GM18520 (cell line): ENCODE data around the gene IREB2.

Experiments used
- ATAC-seq: cut with Tn5 transposase; IDR thresholded peaks from one replicate; pipeline ENCODE4 v1.9.1; 2021; ENCODE audit not compliant: unreplicated experiment

The IREB2 gene

DNA sequence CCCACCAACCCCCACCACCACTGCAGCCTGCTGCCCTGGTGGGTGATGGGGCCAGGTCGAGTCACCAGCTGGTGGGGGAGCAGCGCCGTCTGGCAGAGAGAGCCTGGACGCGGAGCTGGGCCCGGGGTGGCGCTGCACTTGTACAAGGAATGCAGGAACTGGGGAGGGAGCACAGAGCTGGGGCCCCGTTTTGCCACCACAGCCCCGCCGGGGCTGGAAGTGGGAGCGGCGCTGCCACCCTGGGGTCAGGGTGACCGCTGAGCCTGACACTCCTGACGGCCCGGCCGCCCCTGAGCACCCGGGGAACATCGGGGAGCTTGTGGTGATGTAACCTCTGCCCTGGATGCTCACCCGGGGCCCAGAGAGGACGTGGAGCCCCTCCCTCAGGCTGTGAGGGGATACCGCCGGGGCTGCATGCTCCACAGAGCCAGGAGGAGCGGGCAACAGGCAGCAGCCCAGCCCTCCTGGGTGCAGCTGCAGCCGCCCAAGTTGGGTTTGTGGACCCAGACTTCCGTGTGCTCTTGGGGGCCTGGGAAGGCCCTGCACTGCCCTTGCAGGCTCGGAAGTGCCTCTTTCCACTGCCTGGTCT, 32.6 kb upstream of the IREB2 start:
- ATAC-seq = no peak

DNA sequence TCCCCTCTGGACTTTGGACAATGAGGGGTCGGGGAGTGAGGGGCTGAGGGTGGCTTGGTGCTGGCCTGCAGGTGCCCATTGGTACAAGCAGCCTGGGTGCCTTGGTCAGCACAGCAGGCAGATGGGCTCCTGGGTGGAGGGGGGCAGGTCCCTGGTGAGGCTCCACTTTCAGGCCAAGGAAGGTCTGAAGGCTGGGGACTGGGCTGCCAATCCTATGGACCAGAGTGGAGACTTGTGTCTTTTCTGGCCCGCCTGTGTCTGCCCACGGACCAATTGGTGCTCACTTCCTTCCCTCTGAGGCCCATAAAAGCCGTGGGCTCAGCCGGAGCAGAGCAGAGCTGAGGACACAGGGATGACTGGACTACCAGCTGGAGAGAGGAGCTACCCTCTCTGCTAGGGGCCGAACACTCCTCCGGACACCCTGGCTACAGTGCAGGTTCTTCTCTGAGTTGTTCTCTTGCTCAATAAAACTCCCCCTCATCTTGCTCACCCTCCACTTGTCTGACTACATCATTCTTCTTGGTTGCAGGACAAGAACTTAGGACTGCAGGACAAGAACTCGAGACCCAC, 31.9 kb upstream of the IREB2 start:
- no peak for ATAC-seq

DNA sequence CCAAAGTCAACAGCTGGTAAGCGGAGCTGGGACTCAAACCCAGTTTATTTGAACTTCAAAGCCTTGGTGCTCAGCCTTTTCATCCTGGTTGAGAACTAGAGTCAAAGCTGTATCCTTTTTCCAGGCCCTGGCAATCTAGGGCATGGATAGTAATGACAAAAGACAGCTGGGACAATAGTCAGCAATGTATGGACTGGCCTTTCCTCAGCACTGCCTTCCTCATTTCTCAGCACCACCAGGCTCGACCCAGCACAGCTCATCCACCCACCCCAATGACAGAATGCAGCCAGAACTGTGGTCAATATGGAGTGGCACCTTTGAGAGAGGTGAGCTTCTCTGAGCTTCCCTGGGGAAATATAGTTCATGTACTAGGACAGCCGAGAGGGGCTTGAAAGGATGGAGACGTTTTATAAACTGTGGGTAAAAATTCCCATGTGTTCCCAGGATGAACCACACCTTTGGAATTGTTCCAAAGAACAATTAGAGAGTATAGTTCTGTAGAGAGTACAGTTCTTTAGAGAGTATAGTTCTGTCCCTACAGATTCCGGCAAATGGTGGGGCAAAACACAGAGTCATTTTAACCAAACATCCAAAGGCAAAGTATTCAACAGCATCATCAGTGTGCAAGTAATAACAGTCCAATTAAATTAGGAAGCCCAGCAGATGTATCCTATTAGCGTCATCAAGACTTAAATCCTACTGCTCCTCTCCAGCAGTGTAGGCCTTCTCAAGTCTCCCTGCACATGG, 30.2 kb upstream of the IREB2 start:
- no peak for ATAC-seq

DNA sequence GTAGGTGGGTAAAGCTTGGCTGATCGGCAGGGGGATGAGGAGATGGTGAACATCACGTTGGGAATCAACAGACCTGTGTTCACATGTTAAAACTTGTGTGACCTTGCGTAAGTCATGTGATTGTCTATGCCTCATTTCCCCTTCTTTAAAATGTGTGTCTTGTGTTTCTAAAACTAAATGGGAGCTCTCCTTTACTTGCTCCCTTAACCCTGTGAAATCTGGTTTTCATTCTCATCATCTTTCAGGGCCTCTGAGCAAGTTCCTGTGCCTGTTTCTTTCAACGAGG, 29.7 kb upstream of the IREB2 start:
- no peak for ATAC-seq

DNA sequence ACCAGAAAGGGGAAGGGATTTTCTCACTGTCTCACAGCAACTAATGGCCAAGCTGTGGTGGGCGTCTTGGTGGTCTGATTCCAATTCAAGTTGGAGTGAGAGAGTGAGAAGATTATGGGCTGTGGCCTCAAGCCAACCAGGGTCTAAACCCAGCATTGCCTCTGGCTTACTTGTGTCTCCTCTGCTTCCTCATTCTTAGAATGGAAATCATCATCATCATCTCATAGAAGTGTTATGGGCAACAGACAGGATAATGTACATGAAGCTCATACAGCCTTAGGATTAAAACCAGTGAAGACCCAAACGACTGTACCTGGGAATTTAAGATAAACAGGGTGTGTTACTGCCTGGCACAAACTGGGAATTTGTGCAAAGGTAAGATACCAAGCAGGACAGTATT, 29.1 kb upstream of the IREB2 start:
- ATAC-seq = no peak

DNA sequence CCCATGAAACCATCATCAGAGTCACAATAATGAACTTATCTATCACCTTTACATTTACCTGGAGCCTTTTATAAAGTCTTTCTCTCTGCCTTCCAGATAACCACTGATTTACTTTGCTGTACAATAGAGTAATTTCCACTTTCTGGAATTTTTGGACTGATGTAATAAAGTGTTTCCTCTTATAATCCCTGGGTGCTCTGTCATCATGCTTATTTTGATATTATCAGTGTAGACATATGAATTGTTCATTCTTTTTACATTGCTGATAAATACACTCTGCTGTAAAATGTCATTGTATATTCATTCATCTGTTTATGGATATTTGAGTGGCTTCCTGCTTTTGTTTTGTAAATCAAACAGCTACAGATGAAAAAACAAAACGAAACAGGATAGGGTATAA, 27.0 kb upstream of the IREB2 start:
- no peak for ATAC-seq

DNA sequence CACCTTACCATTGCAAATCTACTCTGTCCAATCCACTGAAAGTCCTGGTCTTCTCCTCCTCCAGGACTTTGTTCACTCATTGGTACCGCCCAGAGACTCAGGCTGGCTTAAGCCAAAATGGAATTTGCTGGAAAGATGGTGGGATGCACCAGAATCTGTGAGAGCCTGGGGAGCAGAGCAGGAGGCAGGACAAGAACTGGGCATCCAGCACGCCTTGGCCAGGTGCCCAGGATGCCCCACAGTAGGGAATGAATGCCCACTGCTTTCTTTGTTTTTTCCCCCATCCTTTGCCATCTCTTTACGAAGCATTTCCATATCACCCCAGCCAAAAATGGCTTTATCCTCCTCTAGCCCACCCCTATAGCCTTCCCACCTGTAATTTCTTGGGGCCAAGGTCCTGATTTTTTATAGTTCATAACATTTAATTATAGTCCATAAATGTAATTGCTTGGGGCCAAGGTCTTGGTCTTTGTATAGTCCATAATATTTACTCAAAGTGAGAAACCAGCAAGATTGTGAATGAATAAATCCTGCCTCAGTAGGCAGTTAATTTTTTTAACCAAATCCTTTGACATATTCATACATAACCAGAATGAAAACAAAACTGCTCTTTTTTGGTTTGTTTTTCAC, 23.3 kb upstream of the IREB2 start:
- ATAC-seq = no peak

DNA sequence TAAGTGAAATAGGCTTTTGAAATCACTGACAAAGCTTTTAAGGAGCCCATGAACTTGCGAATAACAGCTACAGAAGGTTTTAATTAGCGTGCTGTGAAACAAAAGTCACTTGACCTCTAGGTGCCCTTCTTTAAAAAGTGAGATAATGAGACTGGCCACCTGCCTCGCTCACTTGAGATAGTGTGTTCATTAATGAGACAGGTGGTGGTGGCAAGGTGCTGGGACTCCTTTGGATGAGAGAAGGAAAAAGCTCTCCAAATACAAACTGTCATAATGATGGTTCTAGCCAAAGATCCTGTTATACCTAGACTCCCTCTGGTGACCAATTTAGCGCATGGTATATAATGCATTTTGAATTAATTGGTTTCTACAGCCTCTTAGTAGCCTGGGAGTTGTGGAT, 22.7 kb upstream of the IREB2 start:
- ATAC-seq = no peak

DNA sequence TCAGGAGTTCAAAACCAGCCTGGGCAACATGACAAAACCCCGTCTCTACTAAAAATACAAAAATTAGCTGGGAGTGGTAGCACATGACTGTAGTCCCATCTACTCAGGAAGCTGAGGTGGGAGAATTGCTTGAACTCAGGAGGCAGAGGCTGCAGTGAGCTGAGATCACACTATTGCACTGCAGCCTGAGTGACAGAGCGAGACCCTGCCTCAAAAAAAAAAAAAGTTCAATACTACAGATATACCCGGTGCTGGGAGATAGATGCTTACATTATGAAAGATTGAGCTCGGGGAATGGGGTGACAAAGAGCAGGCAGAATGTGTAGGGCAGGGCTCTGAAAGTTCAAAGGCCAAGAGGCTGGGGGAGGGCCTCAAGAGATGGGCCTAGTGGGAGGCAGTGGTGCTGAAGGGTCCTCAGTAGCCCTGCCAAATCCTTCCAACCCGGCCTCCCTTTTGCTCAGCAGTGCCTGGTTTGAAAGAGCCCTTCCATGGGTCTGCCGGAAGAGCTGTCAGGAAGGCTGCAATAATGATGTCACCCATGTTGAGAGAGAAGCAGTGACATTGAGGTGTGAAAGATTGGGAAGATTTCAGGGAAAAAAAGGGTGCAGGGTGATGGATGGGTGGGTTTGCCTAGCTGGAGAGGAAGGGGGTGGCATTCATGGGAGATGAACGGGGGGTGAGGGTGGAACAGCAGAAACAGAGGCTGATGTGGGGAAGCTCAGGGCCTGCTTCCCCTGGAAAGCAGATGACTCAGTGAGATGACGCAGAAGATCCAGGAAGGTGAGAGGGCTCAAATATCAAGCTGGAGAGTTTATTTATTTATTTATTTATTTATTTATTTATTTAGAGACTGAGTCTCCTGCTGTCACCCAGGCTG, 20.0 kb upstream of the IREB2 start:
- ATAC-seq = no peak

DNA sequence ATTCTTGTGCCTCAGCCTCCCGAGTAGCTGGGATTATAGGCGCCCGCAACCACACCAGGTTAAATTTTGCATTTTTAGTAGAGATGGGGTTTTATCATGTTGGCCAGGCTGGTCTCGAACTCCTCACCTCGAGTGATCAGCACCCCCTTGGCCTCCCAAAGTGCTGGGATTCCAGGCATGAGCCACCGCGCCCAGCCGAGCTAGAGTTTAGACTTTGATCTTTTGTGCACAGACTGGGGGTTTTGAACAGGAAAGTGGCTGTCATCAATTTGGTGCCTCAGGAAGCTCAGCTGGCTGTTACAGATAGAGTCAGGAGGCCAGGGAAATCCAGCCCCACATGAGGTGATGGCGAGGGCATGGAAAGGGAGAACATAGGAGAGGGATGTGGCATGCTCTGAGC, 19.3 kb upstream of the IREB2 start:
- no peak for ATAC-seq

DNA sequence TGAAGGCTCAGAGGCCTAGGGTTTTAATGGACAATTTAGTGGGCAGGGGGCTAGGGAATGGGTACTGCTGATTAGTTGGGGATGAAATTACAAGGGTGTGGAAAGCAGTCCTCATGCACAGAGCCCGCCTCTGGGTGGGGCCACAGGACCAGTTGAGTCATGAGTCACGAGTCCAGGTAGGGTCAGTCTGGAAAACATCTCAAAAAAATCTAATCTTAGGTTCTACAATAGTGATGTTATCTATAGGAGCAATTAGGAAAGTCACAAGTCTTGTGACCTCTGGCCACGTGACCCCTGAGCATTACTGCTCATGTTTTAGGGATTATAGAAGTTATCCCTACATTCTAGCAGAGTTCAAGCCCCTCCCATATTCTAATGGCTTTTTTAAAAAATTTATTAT, 18.6 kb upstream of the IREB2 start:
- no peak for ATAC-seq

DNA sequence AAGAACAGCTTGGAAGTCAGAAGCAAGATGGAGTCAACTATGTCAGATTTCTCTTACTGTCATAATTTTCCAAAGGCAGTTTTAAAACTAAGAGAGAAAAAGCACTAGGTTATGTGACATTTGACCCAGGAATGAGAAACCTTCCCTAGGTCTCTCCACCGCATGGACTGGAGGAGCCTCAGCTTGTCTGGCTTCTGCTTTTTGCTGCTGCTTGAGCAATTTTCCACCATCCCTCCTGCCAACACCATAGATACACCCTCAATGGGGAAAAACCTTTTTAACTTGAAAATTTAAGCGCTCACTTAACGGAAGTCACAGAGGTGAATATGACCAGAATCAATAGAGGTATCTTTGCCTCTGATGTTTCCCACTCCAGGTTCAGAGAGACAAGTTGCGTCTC, 17.8 kb upstream of the IREB2 start:
- no peak for ATAC-seq

DNA sequence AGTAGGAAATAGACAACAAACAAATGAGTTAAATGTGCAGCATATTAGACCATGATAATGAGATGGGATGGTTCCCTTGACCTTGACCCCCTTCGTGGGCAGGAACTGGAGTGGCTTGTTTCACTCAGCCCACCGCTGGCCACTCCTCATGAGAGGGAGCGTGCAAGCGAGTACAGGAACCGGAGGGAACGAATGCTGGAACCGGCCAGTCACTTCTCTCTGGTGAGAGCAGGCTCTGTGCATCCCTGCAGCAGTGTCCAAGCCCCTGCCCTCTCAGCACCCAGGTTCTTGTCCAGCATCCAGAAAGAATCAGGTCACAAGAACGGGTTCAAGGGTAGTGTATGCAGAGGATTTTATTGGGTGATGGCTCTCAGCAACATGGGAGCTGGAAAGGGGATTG, 17.2 kb upstream of the IREB2 start:
- ATAC-seq = no peak

DNA sequence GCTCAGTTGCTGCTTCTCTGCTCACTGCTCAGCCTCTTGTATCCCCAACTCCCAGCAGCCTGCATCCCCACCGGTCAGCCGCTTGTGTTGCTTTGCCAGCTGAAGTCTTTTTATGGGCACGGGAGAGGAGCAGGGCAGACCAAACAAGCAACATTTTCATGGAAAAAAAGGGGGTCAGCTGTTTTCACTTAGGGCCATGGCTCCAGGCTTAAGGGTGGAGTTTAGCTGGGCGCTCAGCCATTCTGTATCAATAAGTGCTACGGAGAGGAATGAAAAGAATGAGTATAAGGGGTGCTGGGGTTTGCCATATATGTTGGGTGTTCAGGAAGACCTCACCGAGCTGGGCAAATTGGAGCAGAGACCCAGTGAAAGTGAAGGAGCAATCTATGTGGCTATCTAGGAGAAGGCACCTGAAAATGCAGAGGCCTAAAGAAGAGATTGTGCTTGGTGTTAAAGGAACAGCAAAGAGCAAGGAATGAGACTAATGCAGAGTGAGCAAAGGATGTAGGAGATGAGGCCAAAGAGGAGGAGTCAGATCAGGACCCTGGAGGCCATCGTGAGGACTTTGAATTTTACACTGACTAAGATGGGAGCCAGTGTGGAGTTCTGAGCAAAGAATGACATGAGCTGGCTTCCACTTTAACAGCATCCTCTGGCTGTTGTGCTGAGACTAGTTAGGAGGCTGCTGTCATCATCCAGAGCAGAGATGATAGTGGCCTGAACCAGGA, 16.6 kb upstream of the IREB2 start:
- ATAC-seq = no peak

DNA sequence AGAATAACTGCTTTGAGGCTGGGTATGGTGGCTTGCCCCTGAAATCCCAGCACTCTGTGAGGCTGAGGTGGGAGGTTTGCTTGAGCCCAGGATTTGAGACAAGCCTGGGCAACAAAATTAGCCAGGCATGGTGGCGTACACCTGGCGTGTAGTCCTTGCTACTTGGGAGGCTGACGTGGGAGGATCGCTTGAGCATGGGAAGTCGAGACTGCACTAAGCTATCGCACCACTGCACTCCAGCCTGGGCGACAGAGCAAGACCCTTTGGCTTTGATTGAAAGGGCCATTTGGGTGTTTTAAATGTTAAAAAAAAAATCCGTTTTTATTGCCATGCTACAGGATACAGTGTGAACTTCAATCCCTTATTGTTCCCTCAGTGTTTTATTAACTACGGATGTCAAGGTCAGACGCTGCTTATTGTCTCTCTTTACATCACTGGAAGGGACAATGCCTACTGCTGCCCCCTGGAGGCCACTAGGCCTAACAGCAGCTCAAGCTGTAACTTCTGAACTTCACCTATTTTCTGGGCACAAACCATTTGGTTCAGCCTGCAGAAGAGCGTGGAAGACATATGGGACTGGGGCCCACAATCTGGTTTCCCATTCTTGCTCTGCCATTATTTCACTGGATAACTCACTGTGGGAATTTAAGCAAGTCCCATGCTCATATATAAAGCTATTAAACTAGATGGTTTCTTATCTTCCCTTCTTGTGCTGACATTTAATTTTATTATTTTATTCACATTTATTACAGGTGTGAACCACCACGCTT, 15.3 kb upstream of the IREB2 start:
- no peak for ATAC-seq

DNA sequence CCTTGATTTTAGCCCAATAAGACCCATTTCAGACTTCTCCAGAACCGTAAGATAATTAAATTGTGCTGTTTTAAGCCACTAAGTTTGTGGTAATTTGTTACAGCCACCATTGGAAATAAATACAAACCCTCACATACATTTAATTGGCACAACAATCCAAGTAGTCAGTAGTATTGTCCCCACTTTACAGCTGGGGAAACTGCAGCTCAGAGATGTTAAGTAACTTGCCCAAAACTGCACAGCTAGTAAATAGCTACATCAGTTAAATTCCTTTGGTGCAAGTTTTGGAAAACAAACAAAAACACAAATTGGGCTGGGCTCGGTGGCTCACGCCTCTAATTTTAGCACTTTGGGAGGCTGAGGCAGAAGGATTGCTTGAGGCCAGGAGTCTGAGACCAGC, 13.3 kb upstream of the IREB2 start:
- ATAC-seq = no peak

DNA sequence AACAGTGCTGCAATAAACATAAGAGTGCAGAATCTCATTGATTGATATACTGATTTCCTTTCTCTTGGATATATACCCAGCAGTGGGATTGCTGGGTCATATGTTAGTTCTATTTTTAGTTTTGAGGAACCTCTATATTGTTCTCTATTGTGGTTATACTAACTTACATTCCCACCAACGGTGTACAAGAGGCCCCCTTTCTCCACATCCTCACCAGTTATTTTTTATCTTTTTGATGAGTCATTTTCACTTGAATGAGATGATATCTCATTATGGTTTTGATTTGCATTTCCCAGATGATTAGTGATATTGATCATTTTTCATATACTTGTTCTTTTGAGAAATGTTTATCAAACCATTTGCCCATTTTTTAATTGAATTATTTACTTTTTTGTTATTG, 12.4 kb upstream of the IREB2 start:
- ATAC-seq = no peak

DNA sequence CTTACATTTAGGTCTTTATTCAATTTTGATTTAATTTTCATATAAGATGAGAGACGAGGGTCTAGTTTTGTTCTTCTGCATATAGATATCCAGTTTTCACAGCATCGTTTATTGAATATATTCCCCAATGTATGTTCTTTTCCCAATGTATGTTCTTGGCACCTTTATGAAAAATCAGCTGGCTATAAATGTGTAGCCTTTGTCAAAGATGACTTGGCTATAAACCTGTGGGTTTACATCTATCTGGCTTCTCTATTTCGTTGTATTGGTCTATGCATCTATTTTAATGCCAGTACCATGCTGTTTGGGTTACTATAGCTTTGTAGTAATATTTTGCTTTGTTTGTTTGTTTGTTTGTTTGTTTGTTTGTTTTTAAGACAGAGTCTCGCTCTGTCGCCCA, 11.7 kb upstream of the IREB2 start:
- no peak for ATAC-seq

DNA sequence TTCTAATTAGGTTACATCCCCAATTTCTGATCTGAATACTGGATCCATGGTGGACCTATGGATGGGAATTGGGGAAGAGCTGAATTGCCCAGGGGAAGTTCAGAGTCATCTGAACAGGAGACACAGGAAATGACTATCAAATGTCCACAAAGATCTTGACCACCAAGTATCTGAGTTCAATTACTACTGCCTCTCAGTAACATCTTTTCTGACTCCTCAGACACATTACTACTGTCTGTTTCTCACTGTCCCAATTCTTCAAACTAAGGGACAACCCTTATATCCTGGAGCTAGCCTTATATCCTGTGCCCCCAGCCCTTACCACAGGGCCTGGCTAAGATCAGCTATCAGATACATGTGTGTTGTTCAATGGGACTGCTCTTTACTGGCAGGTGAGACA, 10.1 kb upstream of the IREB2 start:
- ATAC-seq = no peak

DNA sequence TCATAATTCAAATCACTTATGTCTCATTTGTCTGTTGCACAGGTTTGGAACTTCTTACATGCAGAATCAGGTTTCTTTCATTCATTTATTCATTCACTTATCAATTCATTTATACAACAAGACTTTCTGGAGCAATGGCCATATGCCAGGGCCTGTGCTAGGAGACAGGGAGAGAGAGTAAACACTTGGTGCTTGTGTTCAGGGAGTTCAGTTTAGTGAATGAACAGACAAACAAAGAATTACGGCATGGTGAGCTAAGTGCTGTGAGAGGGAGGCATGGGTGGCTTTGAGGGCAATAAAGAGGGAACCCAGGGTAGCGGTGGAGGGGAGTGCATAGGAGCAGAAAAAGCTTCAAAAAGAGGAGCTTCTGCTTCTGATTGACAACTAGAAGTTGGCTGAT, 8.5 kb upstream of the IREB2 start:
- ATAC-seq = no peak
